Bronchial epithelial cell (primary cell): ENCODE results near the gene PPP1R13L. TPM values are rescaled to one million over a fixed set of nuclear protein-coding genes. Genes with fewer than 3 reads are reported as not detected.
A peak's percentile ranks its signal among the peaks of the same experiment; 100 is the strongest.

ENCODE experiments used
- DNase-seq: peaks from one replicate; pipeline ENCODE4 v3.0.0-alpha.2; 2010; ENCODE audit warnings: low read depth
- FAIRE-seq: peaks from 2 replicates; lab custom pipeline; 2011; peaks lifted over from hg19 to GRCh38; lab: Jason Lieb, UNC
- H3K27me3 ChIP-seq: 2 replicates; pipeline ENCODE4 v1.5.1; 2011; ENCODE audit warnings: low read length; ENCODE audit not compliant: control insufficient read depth, insufficient read depth
- H3K36me3 ChIP-seq: 2 replicates; pipeline ENCODE4 v1.5.1; 2011; ENCODE audit warnings: low read length; ENCODE audit not compliant: control insufficient read depth, insufficient read depth
- H3K4me3 ChIP-seq: 2 replicates; pipeline ENCODE4 v1.5.1; 2011; ENCODE audit warnings: mild to moderate bottlenecking, low read depth, low read length, control low read depth
- CTCF ChIP-seq: IDR thresholded peaks from 2 replicates; pipeline ENCODE4 v1.5.1; 2011; ENCODE audit warnings: mild to moderate bottlenecking, moderate library complexity, low read length, control low read depth, inconsistent platforms; ENCODE audit not compliant: insufficient read depth, severe bottlenecking
- total RNA-seq: library from RNA; depleted of rRNA; stranded (reverse); fragments of >200 nt; gene quantifications from 2 replicates; pipeline ENCODE4 v1.2.1, GENCODE V29; 2014

The PPP1R13L gene
- total RNA-seq, 1 donor from 2014 or later: 16.6 TPM

GRCh38 chr19:45424191-45425058, 19.6 kb upstream of the PPP1R13L start:
- no peak for TF ChIP-seq CTCF
- DNase-seq (peak; percentile 98), FAIRE-seq (no peak)
- peak overlapping the region; percentile 55 for H3K4me3 ChIP-seq
- peaks cover 7% of the 10 kb centered on the region for H3K36me3 ChIP-seq
- no peaks in the 10 kb centered on the region for H3K27me3 ChIP-seq

- FAIRE-seq (no peak), DNase-seq (peak; percentile 91)
- no peak for TF ChIP-seq CTCF
- peaks cover 13% of the 10 kb centered on the region for H3K36me3 ChIP-seq
- no peaks in the 10 kb centered on the region for H3K27me3 ChIP-seq
- peak within 1 kb of the TSS; percentile 55 for H3K4me3 ChIP-seq
Observed at GRCh38 chr19:45423589-45424190, 18.8 kb upstream of the PPP1R13L start, which contains the start of gene ERCC1. Gene ERCC1 (minus strand): TSS chr19:45423917. CDS start chr19:45423374, 543 bp downstream.

GRCh38 chr19:45423033-45423588, 18.2 kb upstream of the PPP1R13L start:
- no peak for FAIRE-seq

GRCh38 chr19:45421947-45422498, 17.2 kb upstream of the PPP1R13L start:
- FAIRE-seq: no peak
- H3K4me3 ChIP-seq: no peak overlapping the region
- no peak for DNase-seq
- H3K36me3 ChIP-seq: peaks cover 14% of the 10 kb centered on the region
- no peaks in the 10 kb centered on the region for H3K27me3 ChIP-seq
- TF ChIP-seq CTCF: no peak

More at GRCh38 chr19:45423033-45423588, 18.2 kb upstream of the PPP1R13L start:
- no peak for TF ChIP-seq CTCF
- Histone ChIP-seq H3K36me3 (peaks cover 13% of the 10 kb centered on the region), H3K27me3 (no peaks in the 10 kb centered on the region), H3K4me3 (peak overlapping the region; percentile 55)
- DNase-seq: no peak

GRCh38 chr19:45420871-45421270, 16.0 kb upstream of the PPP1R13L start:
- H3K4me3 ChIP-seq: no peak overlapping the region
- DNase-seq (no peak), FAIRE-seq (no peak)
- H3K36me3 ChIP-seq: peaks cover 17% of the 10 kb centered on the region
- H3K27me3 ChIP-seq: no peaks in the 10 kb centered on the region
- TF ChIP-seq CTCF: no peak
